HG02981 (cell line): ENCODE measurements around the gene PLEKHM3.
"Not testable (repeated sequence)": the region's sequence is repeated elsewhere in the genome, so short reads cannot be mapped to it uniquely, and the experiment has no call there.

ENCODE experiments used
- ATAC-seq: cut with Tn5 transposase; IDR thresholded peaks from one replicate; pipeline ENCODE4 v1.9.1; 2021; ENCODE audit warnings: mild to moderate bottlenecking, moderate library complexity; ENCODE audit not compliant: unreplicated experiment

Gene PLEKHM3

DNA sequence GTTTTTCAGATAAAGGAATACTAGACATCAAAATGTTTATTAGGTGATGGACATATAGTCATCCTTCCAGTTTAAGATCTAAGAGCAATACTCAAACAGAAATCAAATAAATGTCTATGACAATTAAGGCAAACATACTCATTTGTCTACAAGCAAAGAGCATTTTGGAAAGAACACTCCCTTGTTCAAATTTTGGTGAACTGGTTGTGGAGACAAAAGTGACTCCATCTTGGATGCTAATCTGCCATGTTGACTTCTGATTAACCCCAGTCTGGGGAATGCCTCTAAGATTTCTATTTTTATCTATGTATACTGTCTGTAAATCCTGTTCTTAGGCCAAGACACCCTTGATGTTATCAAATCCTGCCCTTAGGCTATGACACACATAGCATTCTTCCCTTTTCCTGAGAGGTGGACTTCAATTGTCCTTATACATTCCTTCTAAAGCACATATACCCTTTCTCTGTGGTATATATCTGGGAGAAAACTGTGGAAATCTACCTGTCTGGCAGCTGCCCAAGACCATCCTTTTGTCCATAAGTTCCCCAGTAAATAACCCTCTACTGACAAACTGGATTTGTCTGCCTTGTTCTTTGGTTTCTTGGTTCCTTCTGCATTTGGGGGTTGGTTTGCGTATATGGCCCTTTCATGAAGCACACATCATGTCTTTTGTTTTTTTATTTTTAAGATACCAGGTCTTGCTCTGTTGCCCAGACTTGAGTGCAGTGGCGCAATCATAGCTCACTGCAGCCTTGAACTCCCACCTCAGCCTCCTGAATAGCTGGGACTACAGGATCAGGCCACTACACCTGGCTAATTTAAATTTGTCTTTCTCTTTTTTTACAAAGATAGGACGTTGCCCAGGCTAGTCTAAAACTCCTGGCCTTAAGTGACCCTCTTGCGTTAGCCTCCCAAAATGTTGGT lies 12.5 kb upstream of the PLEKHM3 start:
- no peak for ATAC-seq

DNA sequence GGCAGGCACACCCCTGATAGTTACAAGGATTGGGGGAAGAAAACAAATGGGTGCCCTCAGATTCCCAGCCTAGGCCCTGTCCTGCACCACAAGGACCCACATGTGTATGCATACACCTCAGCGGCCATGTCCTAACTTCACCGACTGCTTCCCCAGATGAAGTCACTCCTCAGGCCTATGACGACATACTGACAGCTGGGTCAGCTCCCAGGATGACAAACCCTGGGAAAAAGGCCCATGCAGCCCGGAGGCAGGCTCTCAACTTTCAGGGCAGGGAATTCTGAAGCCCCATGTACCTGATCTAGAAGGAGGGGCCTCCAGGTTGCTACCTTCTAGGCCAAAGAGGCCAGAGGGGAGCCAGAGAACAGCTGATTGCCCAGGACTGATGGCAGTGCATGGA lies 11.0 kb upstream of the PLEKHM3 start:
- no peak for ATAC-seq

DNA sequence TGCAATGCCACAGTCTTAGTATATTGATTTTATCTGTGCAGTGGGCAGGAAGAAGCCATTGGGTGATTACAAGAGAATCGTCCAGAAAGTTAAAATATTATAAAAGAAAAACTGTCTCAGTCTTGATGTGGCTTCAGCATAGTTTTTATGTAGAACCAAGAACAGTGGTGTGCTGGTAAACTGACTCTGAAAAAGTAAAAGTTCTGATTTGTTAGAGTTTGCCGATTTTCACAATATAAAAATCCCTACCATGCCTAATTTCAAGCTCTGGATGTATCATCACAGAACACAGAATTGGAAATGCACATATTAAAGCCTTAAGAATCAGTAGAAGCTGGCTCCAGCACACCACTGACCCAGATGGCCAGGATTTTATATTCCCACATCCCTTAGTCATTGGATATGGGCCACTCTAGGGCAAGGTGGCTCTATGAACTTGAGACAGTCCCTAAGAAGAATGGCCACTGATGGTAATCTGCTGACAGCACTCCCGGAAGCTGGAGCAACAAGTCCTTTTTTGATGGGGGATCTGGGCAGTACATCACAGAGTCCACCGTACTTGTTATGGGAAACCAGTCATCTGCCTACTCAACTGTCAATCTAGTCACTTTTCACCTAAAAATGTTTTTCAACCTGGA lies 9.3 kb upstream of the PLEKHM3 start:
- peak; percentile 2 for ATAC-seq

- ATAC-seq = peak; percentile 93
Measured at GRCh38 chr2:208033701-208034502, 8.6 kb upstream of the PLEKHM3 start.

- ATAC-seq = no peak
Measured at GRCh38 chr2:208031608-208032019, 6.3 kb upstream of the PLEKHM3 start.

- peak; percentile 15 for ATAC-seq
Measured at GRCh38 chr2:208025814-208026184, 472 bp upstream of the PLEKHM3 start.

GRCh38 chr2:208024091-208024490 lies 1.2 kb downstream of the PLEKHM3 start:
- no peak for ATAC-seq

GRCh38 chr2:208020253-208020652 lies 5.1 kb downstream of the PLEKHM3 start:
- no peak for ATAC-seq

DNA sequence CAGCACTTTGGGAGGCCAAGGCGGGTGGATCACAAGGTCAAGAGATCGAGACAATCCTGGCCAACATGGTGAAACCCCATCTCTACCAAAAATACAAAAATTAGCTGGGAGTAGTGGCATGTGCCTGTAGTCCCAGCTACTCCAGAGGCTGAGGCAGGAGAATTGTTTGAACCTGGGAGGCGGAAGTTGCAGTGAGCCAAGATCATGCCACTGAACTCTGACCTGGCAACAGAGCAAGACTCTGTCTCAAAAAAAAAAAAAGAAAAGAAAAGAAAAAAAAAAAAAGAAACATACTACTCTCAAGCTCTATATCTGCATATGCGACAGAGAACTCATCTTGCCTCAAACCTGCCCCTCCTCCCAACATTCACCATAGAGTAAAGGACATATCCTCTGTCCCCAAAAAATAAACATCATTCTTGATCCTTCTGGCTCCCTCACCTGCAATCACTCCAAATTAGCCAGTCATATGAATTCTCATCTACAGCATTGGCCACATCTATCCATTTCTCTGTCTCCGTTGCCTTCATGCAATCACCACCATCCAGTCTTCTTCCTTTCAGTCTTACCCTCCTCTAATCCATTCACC lies 7.1 kb downstream of the PLEKHM3 start:
- not testable (repeated sequence) for ATAC-seq

DNA sequence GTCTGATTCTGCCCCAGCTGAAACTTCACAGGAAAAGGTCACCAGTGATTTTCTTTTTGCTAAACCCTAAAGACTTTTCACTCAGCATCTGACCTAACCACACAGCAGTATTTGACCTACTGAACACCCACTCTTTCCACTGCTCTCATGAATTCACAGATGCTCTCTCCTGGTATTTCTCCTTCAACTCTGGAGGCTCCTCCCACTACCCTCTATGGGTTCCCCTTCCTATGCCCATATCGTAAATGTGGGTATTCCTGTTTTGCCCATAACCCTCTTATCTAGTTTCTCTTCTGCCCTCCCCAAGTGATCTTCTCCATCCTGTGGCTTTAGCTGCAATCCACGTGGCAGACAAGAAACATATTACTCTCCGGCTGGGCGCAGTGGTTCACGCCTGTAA lies 7.6 kb downstream of the PLEKHM3 start:
- no peak for ATAC-seq

GRCh38 chr2:208015475-208015874 lies 9.9 kb downstream of the PLEKHM3 start:
- ATAC-seq = no peak

DNA sequence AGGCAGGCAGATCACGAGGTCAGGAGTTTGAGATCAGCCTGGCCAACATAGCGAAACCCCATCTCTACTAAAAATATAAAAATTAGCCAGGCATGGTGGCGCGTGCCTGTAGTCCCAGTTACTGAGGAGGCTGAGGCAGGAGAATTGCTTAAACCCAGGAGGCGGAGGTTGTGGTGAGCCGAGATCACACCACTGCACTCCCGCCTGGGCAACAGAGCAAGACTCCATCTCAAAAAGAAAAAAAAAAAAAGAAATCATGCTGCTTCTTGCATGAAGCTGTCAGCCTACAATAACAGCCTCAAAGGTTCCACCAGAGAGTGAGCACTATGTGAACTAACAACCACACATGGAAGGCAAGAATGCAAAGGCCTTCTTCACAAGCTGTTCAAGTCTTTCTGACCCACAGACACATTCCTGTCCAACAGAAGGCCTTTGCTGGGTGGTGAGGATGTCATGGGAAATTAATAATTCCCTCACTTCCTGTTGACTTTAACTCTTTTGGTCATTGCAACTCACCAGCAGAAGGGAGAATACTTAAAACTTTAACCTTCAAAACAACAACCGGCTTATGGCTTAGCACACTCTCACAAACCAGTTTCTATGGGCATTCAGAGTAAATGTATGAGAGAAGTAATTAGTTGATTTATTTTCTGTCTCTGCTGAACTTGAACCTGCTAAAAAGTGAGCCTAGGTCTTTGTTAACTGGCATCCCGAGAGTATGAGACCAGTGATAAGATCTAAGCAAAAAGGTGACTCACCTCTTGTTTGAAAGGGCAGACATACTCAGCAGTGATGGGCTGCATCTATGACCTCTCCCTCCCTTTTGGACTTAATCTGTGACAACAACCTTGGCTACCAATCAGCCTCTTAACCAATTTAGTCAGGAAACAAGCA lies 11.8 kb downstream of the PLEKHM3 start:
- no peak for ATAC-seq

DNA sequence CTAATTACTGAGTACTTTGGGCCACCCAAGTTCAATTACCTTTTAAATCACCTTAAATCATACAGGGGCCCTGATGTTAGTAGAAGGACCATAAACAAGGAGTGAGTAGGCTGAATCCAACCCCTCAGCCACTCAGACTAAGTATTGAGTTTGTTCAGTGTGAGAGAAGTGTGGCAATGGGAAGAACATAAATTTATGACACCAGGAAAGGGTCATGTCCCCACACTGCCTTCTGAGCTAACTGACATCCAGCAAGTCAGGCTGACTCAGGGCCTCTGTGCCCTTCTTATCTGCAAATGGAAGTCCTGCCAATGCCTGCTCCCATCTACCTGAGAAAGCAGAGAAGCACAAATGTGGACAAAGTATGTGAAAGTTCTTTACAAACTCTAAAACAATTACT lies 12.9 kb downstream of the PLEKHM3 start:
- no peak for ATAC-seq

GRCh38 chr2:208010506-208010905 lies 14.8 kb downstream of the PLEKHM3 start:
- ATAC-seq = no peak

DNA sequence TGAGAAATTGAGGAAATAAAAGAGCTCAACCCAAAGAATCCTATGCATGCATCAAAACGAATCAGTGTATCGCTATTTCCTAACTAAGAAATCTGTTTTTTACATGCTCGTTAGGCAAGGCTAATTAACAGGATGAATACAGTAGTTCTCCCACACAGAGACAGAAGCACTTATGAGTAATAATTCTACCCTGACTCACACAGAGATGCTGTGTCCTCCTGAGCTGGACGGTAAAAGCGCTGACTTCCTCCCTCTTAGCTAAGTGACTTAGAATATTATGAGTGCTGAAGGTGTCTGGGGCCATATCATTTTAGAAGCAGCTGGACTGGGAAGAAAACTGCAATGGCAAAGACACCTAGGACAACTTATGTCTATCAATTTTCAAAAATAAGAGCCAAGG lies 18.5 kb downstream of the PLEKHM3 start:
- no peak for ATAC-seq

- ATAC-seq = no peak
Measured at GRCh38 chr2:208006337-208006736, 19.0 kb downstream of the PLEKHM3 start.

- ATAC-seq = no peak
Measured at GRCh38 chr2:208001924-208002323, 23.4 kb downstream of the PLEKHM3 start.

DNA sequence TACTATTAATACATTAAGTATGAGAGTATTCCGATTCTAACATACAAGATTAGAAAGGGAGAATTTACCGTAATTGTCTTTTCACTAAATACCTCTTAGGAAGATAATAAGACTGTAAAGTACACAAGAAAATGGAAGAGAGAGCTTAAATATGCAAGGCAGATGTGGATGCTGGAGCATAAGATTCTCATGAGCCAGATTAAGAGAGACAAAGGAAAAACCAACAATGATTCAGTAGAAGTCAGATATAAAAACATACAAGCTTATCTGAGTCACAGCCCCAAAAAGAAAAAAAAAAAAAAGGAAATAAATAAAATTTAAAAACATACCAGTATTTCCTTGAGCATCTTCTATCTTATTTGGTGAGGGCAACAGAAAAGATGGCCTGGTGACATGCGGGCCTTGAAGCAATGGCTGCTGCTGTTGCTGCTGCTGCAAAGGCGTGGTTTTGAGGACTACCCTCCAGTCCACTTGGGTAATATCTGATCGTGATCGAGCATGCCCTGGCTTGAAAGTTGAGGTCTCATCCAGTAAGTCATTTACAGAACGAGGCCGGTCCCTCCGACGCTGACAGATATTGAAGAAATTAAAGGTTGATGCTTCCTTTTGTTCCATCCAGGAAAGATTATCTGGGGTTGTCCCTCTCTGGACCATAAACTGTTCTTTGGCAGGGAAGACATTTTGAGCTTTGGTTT lies 24.5 kb downstream of the PLEKHM3 start:
- no peak for ATAC-seq

DNA sequence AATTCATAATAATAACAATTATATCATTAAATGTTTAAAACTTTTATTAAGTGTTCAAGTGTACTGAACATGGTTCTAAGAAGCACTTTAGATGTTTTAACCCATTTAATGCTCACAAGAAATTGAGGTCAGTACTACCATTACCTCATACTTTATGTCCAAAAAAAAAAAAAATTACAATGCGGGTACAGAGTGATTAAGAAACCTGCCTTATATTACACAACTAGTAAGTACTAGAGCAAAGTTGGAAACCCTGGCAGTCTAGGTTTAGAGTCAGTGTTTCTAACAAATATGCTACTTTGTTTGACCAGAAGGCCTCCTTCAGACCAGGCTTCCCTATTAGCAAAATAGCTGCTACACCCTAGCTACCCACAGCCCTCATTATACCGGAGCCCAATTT lies 28.5 kb downstream of the PLEKHM3 start:
- ATAC-seq = no peak

- ATAC-seq = no peak
Measured at GRCh38 chr2:207995887-207996286, 29.4 kb downstream of the PLEKHM3 start.
